HG03354 (cell line): Measurements from ENCODE around the gene GSTP1.
"Not testable (repeated sequence)": the region's sequence is repeated elsewhere in the genome, so short reads cannot be mapped to it uniquely, and the experiment has no call there.

Experiments
- ATAC-seq: cut with Tn5 transposase; IDR thresholded peaks from one replicate; pipeline ENCODE4 v1.9.1; 2021; ENCODE audit warnings: mild to moderate bottlenecking; ENCODE audit not compliant: unreplicated experiment, poor library complexity, severe bottlenecking

Gene GSTP1

DNA sequence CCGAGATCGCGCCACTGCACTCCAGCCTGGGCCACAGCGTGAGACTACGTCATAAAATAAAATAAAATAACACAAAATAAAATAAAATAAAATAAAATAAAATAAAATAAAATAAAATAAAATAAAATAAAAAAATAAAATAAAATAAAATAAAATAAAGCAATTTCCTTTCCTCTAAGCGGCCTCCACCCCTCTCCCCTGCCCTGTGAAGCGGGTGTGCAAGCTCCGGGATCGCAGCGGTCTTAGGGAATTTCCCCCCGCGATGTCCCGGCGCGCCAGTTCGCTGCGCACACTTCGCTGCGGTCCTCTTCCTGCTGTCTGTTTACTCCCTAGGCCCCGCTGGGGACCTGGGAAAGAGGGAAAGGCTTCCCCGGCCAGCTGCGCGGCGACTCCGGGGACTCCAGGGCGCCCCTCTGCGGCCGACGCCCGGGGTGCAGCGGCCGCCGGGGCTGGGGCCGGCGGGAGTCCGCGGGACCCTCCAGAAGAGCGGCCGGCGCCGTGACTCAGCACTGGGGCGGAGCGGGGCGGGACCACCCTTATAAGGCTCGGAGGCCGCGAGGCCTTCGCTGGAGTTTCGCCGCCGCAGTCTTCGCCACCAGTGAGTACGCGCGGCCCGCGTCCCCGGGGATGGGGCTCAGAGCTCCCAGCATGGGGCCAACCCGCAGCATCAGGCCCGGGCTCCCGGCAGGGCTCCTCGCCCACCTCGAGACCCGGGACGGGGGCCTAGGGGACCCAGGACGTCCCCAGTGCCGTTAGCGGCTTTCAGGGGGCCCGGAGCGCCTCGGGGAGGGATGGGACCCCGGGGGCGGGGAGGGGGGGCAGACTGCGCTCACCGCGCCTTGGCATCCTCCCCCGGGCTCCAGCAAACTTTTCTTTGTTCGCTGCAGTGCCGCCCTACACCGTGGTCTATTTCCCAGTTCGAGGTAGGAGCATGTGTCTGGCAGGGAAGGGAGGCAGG, at the start of gene GSTP1:
TSS of gene GSTP1 (plus strand) at position 566 of the 958 bp plus-strand sequence. CDS start at position 598, 32 bp downstream.
- peak; percentile 63 for ATAC-seq

DNA sequence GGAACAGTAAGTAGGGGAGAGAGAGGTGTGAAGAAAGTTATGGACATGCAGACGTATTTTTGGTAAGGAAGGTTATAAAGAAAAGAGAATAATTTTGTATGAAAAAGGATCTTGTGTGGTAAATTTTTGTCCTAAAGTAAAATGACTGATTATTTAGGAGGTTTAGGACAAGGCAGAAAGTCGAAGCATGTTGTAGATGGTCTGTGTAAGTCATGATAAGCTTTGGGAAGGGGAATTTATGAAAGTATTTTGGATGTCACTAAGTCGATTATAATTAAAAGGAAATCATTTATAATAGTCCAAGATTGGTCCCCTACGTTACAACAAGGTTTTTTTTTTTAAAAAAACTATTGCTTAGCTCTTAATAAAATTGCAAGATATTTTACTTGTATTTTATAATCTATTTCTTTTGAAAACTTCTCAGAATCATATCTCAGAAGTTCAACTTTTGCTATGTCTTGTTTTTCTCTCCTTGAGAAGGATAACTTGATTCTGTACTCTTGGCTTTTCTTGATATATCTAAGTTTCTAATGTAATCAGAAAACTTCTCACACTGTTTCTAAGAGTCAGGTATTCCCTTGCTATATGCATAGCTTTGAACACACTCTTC, 49.4 kb upstream of the GSTP1 start:
- ATAC-seq, result no peak

DNA sequence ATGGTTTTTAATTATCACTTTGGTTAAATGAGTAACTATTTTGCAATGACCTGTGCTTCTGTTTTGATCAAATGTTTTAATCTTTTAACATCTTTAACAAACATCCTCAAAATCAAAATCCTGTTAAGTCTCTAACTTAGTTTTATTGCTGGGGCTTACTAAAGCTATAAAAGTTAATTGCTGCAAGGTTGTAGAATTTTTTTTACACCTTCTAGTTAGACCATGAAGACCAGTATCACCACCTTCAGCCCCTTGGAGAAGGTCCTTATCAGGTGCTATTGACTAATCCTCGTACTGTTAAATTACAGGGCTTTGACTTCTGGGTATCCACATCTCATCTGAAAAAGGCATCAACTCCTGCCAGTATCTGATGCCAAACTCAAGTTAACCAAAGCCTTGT, 48.1 kb upstream of the GSTP1 start:
- no peak for ATAC-seq

DNA sequence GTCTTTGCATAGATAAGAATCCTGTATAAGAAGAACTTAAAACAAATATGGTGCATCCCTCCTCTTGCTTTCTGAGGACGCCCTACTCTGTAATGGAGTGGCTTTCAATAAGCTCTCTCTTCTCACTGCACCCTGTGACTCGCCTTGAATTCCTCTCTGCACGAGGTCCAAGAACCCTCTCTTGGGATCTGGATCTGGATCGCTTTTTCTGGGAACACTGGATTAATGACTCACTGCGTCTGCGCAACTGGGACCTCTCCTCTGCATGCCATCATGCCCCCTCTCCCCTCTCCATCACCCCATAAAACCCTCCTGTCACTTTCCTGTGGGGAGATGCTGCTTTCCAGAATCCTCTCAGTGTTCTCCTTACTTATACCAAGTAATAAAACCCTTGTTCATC, 45.3 kb upstream of the GSTP1 start:
- ATAC-seq, result no peak

DNA sequence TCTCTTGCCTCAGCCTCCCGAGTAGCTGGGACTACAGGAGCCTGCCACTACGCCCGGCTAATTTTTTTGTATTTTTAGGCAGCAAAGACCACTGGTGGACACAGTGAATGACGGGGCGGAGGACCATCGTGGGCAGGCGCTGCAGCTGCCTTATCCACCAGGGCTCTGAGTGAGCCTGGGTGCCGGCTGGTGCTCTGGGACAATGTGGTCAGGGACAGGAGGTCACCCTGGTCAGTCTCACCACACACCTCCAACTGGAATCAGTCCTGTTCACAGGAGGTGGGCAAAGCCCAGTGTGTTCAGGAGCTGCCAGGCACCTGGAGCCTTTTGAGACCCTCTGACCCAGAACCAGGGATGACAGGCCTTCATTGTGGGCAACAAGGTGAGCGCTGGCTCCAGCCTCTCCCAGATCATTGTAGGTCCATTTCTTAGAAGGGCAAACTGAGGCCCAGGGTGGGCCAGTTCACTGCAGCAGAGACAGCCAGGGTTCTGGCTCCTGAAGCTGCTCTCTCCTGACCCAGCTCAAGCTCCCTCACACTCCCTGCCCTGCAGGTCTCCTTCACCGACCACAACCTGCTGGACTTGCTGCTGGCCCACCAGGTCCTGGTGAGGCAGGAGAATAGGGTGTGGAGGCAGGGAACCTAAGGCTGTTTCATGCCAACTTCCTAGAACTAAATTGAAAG, 44.6 kb upstream of the GSTP1 start:
- no peak for ATAC-seq

DNA sequence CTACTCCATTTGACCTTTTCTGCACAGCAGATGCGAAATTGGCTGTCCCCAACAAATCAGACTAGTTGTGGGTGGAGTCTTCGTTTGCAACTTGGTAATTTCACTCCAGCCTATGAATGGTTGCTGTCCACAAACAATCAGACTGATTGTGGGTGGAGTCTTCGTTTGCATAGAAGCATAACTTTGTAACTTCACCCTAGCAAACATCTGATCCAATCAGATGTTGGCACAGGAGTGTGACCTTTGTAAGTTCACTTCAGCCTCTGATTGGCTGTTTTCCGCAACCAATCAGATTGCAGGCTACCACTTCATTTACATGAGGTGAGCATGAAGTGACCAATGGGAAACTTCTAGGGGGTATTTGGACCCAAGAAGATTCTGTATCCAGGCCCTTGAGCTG, 44.1 kb upstream of the GSTP1 start:
- no peak for ATAC-seq

DNA sequence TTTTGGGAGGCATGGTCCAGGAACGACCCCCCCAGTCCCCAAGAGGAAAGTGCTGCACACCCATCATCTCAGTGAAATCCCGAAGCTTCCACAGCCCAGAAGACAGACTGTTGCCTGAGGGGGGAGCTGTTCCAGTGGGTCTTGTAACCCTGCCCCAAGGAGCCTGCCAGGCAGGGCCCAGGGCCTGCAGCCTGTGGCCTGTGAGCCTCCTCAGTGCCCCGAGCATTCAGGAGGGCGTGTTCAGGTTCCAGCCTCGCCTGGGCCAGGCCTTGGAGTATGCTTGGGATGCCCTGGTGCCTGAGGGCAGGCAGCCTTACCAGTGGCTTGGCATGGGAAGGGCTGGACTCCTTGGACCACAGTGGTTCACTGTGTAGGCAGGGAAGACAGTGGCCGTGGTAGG, 42.4 kb upstream of the GSTP1 start:
- no peak for ATAC-seq

DNA sequence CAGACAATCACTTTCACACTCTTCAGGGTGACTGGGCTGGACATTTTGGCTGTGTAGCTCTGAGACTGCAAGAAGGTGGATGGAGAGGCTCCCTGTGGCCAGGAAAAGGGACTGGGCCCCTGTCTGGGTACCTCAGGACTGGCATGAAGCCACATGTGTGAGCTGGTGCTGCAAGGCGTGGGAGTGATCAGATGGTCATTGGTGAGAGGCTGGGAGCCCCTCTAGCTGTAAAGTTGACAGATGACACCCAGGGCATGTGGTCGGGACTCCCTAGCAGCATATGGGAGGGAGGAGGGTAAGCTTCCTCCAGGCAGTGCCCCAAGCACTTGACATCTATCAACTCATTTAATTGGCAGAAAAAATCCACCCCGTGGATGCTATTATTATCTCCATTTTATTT, 41.4 kb upstream of the GSTP1 start:
- ATAC-seq, result no peak

DNA sequence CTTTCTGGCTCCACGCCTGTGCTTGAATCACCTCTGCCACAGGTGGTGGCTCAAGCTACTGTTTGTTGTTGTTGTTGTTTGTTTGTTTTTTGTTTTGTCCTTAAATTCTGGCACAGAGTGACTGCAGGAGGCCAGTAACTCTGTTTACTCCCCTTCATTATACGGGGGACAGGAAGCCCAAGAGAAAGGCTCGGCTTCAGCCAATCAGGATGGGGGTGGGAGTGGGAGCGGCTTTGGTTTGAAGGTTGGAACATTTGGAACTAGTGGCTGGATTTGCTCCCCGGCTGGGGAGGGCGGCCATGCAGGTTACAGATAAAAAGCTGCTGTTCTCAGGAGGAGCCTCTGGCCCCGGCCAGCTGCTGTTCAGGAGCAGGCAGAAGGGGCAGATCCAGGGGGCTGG, 40.6 kb upstream of the GSTP1 start:
- ATAC-seq, result no peak

DNA sequence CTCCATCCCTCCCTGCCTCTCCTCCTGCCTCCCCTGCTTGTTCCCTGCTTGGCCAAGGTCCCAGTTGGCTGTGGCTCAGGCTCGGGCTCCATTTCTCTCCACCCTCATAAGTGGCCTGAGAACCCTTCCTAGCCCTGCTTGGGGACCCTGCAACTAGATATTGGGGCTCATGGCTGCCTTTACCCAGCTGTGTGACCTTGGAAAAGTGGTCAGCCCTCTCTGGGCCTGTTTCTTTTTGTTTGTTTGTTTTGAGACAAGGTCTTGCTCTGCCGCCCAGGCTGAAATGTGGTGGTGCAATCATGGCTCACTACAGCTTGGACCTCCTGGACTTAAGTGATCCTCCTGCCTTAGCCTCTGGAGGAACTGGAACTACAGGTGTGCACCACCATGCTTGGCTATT, 40.0 kb upstream of the GSTP1 start:
- ATAC-seq, result no peak

DNA sequence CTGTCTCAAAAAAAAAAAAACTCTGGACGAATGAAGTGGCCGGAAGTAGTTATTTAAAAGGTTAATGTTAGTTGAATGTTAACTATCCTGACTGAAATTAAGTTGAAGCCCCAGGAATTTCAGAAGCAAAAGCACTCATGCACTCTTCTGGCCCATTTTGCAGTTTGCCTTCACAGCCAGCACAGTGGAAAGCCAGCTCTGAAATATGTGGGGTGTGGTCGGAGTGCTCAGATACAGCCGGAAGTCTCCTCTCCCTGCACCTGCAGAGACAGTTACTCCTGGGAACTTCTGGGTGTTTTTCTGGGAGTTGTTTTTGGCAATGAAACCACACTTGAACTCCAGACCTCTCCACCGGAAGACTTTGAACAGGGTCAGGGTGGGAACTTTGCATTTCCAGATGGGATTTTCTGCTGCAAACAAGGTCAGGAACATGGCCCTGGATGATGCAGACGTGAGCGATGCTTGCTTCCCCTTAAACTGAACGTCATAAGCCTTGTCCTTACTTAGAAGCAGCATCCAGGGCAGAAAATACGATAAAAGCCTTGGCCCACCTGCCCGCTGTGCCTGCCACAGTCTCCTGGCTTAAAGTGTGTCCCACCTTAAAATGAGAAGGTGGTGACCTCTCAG, 38.9 kb upstream of the GSTP1 start:
- no peak for ATAC-seq

DNA sequence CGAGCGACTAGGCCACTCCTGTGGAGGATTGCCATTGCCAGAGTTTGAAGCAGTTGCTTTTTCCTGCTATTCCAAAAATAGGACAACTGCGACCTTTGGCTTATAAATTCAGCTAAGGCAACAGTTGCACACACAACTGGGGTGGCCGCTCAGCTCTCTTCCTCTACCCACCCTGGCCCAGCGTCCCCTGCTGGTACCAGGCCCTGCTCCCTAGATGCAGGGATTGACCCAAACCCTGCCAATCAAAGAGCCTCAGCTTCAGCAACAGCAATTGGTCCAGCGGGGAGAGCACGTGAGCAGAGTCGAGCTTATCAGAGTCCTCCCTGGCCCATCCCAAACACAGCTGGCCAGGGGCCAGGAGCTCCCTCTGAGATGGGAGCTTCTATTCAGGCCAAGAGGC, 38.3 kb upstream of the GSTP1 start:
- no peak for ATAC-seq

DNA sequence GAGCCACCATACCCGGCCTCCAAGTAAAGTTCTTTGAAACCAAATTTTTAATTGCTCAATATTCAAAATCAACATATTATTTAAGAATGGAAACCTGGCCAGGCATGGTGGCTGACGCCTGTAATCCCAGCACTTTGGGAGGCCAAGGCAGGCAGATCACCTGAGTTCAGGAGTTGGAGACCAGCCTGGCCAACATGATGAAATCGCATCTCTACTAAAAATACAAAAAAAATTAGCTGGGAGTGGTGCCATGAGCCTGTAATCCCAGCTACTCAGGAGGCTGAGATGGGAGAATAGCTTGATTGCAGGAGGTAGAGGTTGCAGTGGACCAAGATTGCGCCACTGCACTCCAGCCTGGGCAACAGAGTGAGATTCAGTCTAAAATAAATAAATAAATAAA, 35.5 kb upstream of the GSTP1 start:
- not testable (repeated sequence) for ATAC-seq

DNA sequence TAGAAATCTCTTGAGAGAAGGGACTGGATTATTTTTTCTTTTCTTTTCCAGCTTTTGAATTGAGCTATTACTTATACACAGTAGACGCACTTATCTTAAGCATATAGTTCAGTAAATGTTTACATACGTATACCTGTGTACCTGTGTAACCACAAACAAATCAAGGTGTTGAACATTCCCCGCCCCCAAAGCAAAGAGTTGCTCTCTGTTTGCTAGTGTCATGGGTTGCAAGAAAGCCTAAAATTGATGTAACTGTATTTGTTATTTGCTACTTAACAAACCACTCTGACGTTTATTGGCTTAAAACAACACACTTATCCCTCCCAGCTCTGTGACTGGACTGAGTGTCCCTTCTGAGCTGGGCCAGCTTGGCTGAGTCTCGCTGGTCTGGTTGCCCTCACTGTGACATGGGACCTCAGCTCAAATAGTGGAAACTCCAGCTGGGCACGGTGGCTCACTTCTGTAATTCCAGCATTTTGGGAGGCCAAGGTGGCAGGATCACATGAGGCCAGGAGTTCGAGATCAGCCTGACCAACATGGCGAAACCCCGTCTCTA, 35.0 kb upstream of the GSTP1 start:
- ATAC-seq, result no peak

DNA sequence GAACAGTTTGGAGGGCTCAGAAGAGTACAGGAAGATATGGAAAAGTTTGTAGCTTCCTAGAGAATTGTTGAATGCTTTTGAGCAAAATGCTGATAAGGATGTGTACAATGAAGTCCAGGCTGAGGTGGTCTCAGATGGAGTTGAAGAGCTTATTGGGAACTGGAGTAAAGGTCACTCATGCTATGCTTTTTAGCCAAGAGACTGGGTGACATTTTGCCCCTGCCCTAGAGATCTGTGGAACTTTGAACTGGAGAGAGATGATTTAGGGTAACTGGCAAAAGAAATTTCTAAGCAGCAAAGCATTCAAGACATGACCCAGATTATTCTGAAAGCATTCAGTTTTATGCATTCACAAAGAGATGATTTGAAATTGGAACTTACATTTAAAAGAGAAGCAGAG, 32.5 kb upstream of the GSTP1 start:
- ATAC-seq, result no peak

DNA sequence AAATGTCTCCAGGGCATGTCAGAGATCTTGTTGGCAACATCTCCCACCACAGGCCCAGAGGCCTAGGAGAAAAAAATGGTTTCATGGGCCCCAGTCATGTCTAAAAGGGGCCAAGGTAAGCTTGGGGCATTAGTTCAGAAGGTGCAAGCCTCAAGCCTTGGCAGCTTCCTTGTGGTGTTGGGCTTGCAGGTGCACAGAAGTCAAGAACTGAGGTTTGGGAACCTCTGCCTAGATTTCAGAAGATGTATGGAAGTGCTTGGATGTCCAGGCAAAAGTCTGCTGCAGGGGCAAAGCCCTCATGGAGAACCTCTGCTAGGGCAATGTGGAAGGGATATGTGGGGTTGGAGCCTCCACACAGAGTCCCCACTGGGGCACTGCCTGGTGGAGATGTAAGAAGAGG, 31.9 kb upstream of the GSTP1 start:
- ATAC-seq, result not testable (repeated sequence)

DNA sequence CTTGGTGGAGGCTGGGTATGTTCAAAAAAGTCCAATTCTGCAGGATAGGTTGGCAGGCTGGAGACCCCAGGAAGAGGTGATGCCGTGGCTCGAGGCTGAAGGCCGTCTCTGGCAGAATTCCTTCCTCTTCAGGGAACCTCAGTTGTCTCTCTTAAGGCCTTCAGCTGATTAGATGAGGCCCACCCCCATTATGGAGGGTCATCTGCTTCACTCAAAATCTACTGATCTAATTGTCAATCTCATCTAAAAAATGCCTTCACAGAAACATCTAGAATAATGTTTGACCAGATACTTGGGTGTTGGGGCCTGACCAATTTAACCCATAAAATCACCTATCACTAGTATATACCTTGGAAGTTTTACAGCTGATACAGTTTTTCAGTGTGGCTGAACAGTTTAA, 27.4 kb upstream of the GSTP1 start:
- no peak for ATAC-seq

DNA sequence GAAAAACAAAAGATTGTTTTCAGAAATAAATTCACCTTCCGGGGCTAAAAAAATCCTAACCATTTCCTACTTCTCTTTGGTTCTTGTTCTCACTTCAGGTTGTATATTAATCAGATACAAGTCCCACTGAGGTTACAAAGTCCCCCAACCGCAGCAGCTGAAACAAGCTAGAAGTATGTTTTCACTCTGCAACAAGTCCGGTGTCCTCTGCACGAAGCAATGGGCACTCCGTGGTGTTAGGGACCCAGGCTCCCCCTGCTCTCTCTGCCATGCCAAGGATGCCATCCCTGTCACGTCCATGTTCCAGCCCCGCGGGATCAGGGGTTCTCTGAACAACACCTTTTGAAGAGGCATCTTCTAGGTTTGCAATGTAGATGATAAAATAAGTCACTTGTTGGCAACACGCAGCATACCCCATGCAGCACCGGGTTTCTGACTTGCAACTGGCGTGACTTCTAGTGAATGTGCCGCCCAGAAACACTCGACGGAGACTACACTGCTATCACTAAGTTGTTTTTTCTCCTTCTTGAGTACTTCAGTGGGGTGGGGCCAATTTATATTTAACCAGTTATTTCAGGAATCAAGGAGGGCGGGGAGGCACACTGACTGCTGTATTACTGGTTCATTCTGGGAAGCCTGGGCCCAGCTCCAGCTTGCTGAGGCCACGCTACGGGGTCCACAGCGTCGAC, 25.4 kb upstream of the GSTP1 start:
- no peak for ATAC-seq

DNA sequence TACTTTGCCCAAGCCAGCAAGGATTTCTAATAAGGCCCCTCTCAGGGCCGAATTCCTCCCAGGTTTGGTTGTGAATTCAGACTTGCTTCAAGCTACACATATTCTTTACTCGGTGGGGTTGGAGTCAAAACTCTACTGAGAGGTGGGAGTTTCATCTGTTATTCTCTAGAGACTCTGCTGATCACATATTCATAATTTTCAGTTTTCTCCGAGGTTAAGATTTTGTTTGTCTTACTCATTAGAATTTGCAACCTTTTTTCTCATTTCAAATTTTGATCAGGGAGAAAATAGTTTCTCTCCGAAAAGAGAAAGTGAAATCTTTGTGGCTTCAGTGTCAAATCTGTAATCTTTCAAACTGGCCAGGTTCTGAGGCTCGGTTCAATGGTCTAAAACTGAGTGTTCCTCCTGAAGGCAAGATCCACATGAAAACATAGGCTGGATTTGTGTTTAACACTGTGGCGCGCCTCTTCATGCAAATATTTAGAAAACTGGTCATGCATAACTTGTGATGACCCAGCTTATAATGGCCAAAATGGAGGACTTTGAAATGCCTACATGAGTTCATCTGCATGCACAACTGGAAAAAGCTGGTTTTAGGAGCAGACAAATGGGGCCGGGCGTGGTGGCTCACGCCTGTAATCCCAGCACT, 21.5 kb upstream of the GSTP1 start:
- ATAC-seq, result peak; percentile 62
